OCI-LY3 (cell line): ENCODE data around the gene ADAMTSL4.

Experiments used
- H2AFZ ChIP-seq: fragments of 200-600, 300-600 bp; shearing (Covaris generic); 2 replicates; pipeline ENCODE4 v1.6.0; 2014; ENCODE audit warnings: antibody characterized with exemption, low read depth, low read length
- H3K27ac ChIP-seq: fragments of 200-600, 300-600 bp; sonication (generic); 2 replicates; pipeline ENCODE4 v1.5.1; 2014; ENCODE audit warnings: mild to moderate bottlenecking, low read length, moderate library complexity, mixed read lengths
- H3K27me3 ChIP-seq: fragments of 200-600, 300-600 bp; sonication (generic); 2 replicates; pipeline ENCODE4 v1.6.1; 2014; ENCODE audit warnings: low read depth, low read length, mixed read lengths
- H3K36me3 ChIP-seq: fragments of 200-600, 300-600 bp; sonication (generic); replicated peaks from 2 replicates; pipeline ENCODE3; 2014; ENCODE audit warnings: low read depth, low read length, mixed read lengths
- H3K4me1 ChIP-seq: fragments of 300-600, 200-600 bp; sonication (generic); 2 replicates; pipeline ENCODE4 v1.6.1; 2014; ENCODE audit warnings: low read length, mixed read lengths
- H3K4me2 ChIP-seq: fragments of 200-600, 300-600 bp; sonication (generic); 2 replicates; pipeline ENCODE4 v1.6.1; 2014; ENCODE audit warnings: low read length, mixed read lengths
- H3K4me3 ChIP-seq: fragments of 300-600, 200-600 bp; sonication (generic); 2 replicates; pipeline ENCODE4 v1.5.1; 2014; ENCODE audit warnings: antibody characterized with exemption, mild to moderate bottlenecking, low read length, moderate library complexity
- H3K79me2 ChIP-seq: fragments of 300-600, 200-600 bp; shearing (Covaris generic); 2 replicates; pipeline ENCODE4 v1.6.1; 2014; ENCODE audit warnings: mild to moderate bottlenecking, low read length, mixed read lengths
- H3K9ac ChIP-seq: fragments of 300-600, 200-600 bp; shearing (Covaris generic); 2 replicates; pipeline ENCODE4 v1.6.0; 2014; ENCODE audit warnings: mild to moderate bottlenecking, low read length, moderate library complexity
- H3K9me3 ChIP-seq: fragments of 200-600, 300-600 bp; shearing (Covaris generic); 2 replicates; pipeline ENCODE4 v1.6.1; 2014; ENCODE audit warnings: low read length, mixed read lengths; ENCODE audit not compliant: insufficient read depth
- H4K20me1 ChIP-seq: fragments of 200-600, 300-600 bp; sonication (generic); 2 replicates; pipeline ENCODE4 v1.6.1; 2016; ENCODE audit warnings: low read length, mixed read lengths; ENCODE audit not compliant: insufficient read depth
- EZH2phosphoT487 ChIP-seq: fragments of 200-600 bp; shearing (Covaris generic); IDR thresholded peaks from 2 replicates; pipeline ENCODE4 v1.6.1; 2018; ENCODE audit warnings: antibody characterized with exemption, mixed run types, low read depth
- TF ChIP-seq, protein P1 (sequence below): fragments of 200-600, 300-600 bp; sonication (generic); IDR thresholded peaks from 2 replicates; pipeline ENCODE4 v1.5.1; 2014; ENCODE audit warnings: antibody characterized with exemption, low read length, low read depth

The ADAMTSL4 gene

GRCh38 chr1:150557065-150557600, 7.9 kb downstream of the ADAMTSL4 start:
- H3K9ac ChIP-seq, result no peak overlapping the region
- peaks cover 14% of the 10 kb centered on the region for H3K79me2 ChIP-seq
- H3K27me3 ChIP-seq, result no peaks in the 10 kb centered on the region
- no peaks in the 10 kb centered on the region for H3K9me3 ChIP-seq
- H2AFZ ChIP-seq, result no peak overlapping the region
- H3K36me3 ChIP-seq, result no peaks in the 10 kb centered on the region
- no peak overlapping the region for H3K27ac ChIP-seq
- peaks cover 25% of the 10 kb centered on the region for H3K4me1 ChIP-seq
- H3K4me3 ChIP-seq, result no peak overlapping the region
- no peak overlapping the region for H3K4me2 ChIP-seq
- no peak for TF ChIP-seq EZH2phosphoT487
- TF ChIP-seq, protein P1, sequence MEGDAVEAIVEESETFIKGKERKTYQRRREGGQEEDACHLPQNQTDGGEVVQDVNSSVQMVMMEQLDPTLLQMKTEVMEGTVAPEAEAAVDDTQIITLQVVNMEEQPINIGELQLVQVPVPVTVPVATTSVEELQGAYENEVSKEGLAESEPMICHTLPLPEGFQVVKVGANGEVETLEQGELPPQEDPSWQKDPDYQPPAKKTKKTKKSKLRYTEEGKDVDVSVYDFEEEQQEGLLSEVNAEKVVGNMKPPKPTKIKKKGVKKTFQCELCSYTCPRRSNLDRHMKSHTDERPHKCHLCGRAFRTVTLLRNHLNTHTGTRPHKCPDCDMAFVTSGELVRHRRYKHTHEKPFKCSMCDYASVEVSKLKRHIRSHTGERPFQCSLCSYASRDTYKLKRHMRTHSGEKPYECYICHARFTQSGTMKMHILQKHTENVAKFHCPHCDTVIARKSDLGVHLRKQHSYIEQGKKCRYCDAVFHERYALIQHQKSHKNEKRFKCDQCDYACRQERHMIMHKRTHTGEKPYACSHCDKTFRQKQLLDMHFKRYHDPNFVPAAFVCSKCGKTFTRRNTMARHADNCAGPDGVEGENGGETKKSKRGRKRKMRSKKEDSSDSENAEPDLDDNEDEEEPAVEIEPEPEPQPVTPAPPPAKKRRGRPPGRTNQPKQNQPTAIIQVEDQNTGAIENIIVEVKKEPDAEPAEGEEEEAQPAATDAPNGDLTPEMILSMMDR, result no peak
- H4K20me1 ChIP-seq, result no peaks in the 10 kb centered on the region

GRCh38 chr1:150557813-150558212, 8.6 kb downstream of the ADAMTSL4 start:
- Histone ChIP-seq H4K20me1 (no peaks in the 10 kb centered on the region), H3K79me2 (peaks cover 18% of the 10 kb centered on the region), H3K9ac (no peak overlapping the region), H3K4me3 (no peak overlapping the region), H3K36me3 (no peaks in the 10 kb centered on the region), H3K27ac (no peak overlapping the region), H3K4me2 (no peak overlapping the region), H2AFZ (no peak overlapping the region), H3K4me1 (peaks cover 24% of the 10 kb centered on the region), H3K9me3 (no peaks in the 10 kb centered on the region), H3K27me3 (no peaks in the 10 kb centered on the region)
- no peak for TF ChIP-seq EZH2phosphoT487
- TF ChIP-seq, protein P1, result no peak

DNA sequence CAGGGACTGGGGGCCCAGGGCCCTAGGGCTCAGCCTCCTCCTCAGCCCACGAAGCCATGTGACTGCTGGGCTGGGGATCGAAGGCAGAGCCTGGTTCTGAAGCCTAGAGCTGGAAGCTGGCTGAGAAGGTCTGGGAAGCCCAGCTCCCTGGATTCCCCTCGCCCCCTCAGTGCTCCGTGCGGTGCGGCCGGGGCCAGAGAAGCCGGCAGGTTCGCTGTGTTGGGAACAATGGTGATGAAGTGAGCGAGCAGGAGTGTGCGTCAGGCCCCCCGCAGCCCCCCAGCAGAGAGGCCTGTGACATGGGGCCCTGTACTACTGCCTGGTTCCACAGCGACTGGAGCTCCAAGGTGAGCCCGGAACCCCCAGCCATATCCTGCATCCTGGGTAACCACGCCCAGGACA, 9.1 kb downstream of the ADAMTSL4 start:
- no peak overlapping the region for H3K9ac ChIP-seq

GRCh38 chr1:150558761-150559655, 9.8 kb downstream of the ADAMTSL4 start:
- H3K9ac ChIP-seq, result no peak overlapping the region
- no peaks in the 10 kb centered on the region for H4K20me1 ChIP-seq
- H2AFZ ChIP-seq, result no peak overlapping the region
- peaks cover 23% of the 10 kb centered on the region for H3K79me2 ChIP-seq
- no peaks in the 10 kb centered on the region for H3K27me3 ChIP-seq
- H3K4me1 ChIP-seq, result peaks cover 35% of the 10 kb centered on the region
- H3K27ac ChIP-seq, result no peak overlapping the region
- H3K36me3 ChIP-seq, result no peaks in the 10 kb centered on the region
- H3K4me3 ChIP-seq, result no peak overlapping the region
- TF ChIP-seq EZH2phosphoT487, result no peak
- TF ChIP-seq, protein P1, result no peak
- no peak overlapping the region for H3K4me2 ChIP-seq
- no peaks in the 10 kb centered on the region for H3K9me3 ChIP-seq

More for the DNA sequence above, 9.1 kb downstream of the ADAMTSL4 start:
- no peak overlapping the region for H3K4me3 ChIP-seq
- H3K36me3 ChIP-seq, result no peaks in the 10 kb centered on the region
- H3K79me2 ChIP-seq, result peaks cover 18% of the 10 kb centered on the region
- H2AFZ ChIP-seq, result no peak overlapping the region
- no peaks in the 10 kb centered on the region for H3K27me3 ChIP-seq
- H3K4me1 ChIP-seq, result peaks cover 28% of the 10 kb centered on the region
- H4K20me1 ChIP-seq, result no peaks in the 10 kb centered on the region
- no peaks in the 10 kb centered on the region for H3K9me3 ChIP-seq
- H3K4me2 ChIP-seq, result no peak overlapping the region
- no peak overlapping the region for H3K27ac ChIP-seq
- no peak for TF ChIP-seq EZH2phosphoT487
